Neutrophil (primary cell): ENCODE data around the gene ZFP92.

Experiments used
- H3K27ac ChIP-seq: fragments of 200-600 bp; sonication (generic); 2 replicates; pipeline ENCODE4 v1.5.1; 2016; ENCODE audit warnings: mild to moderate bottlenecking, moderate library complexity
- H3K27me3 ChIP-seq: fragments of 200-600 bp; sonication (generic); 2 replicates; pipeline ENCODE4 v1.6.0; 2016; ENCODE audit warnings: mild to moderate bottlenecking
- H3K36me3 ChIP-seq: fragments of 200-600 bp; sonication (generic); 2 replicates; pipeline ENCODE4 v1.5.1; 2017
- H3K4me1 ChIP-seq, 2 experiments: fragments of 200-600 bp in 1 of 2; sonication (generic) in 1 of 2; 1 replicate in 1 of 2; 2 replicates in 1 of 2; pipeline versions ENCODE4 v1.5.1 to v1.6.1; 2013 to 2016; ENCODE audit warnings: low read depth in 1 of 2, low read length in 1 of 2, mild to moderate bottlenecking in 1 of 2, moderate library complexity in 1 of 2; ENCODE audit not compliant: control insufficient read depth in 1 of 2, insufficient read depth in 1 of 2
- H3K4me3 ChIP-seq, 2 experiments: fragments of 200-600 bp in 1 of 2; sonication (generic) in 1 of 2; 1 replicate in 1 of 2; 2 replicates in 1 of 2; pipeline ENCODE4 v1.5.1; 2013 to 2016; ENCODE audit warnings: low read depth in 1 of 2, low read length in 1 of 2, mild to moderate bottlenecking in 1 of 2, moderate library complexity in 1 of 2
- H3K9me3 ChIP-seq: fragments of 200-600 bp; sonication (generic); 2 replicates; pipeline ENCODE4 v1.5.1; 2016
- CTCF ChIP-seq: fragments of 200-600 bp; sonication (generic); IDR thresholded peaks from 2 replicates; pipeline ENCODE4 v1.5.1; 2016; ENCODE audit warnings: antibody characterized with exemption

The ZFP92 gene

GRCh38 chrX:153407736-153408135, 3.5 kb upstream of the ZFP92 start:
- H3K4me1 ChIP-seq, result peaks cover 10% of the 10 kb centered on the region in 2 experiments
- no peaks in the 10 kb centered on the region for H3K36me3 ChIP-seq
- H3K9me3 ChIP-seq, result no peaks in the 10 kb centered on the region
- TF ChIP-seq CTCF, result no peak
- H3K27me3 ChIP-seq, result no peaks in the 10 kb centered on the region
- H3K4me3 ChIP-seq, result no peak overlapping the region
- no peak overlapping the region for H3K27ac ChIP-seq

GRCh38 chrX:153408221-153408721, 3.0 kb upstream of the ZFP92 start:
- TF ChIP-seq CTCF, result no peak

GRCh38 chrX:153408871-153409351, 2.4 kb upstream of the ZFP92 start:
- Histone ChIP-seq H3K27ac (no peak overlapping the region), H3K9me3 (no peaks in the 10 kb centered on the region), H3K27me3 (no peaks in the 10 kb centered on the region), H3K36me3 (no peaks in the 10 kb centered on the region), H3K4me1 (peaks cover 20 to 22% of the 10 kb centered on the region in 2 experiments), H3K4me3 (no peak overlapping the region)
- TF ChIP-seq CTCF, result no peak

More at GRCh38 chrX:153408221-153408721, 3.0 kb upstream of the ZFP92 start:
- Histone ChIP-seq H3K4me1 (peaks cover 14 to 16% of the 10 kb centered on the region in 2 experiments), H3K4me3 (no peak overlapping the region), H3K9me3 (no peaks in the 10 kb centered on the region), H3K27ac (no peak overlapping the region), H3K27me3 (no peaks in the 10 kb centered on the region), H3K36me3 (no peaks in the 10 kb centered on the region)

GRCh38 chrX:153409414-153410101, 1.7 kb upstream of the ZFP92 start:
- H3K4me1 ChIP-seq, result peaks cover 27 to 28% of the 10 kb centered on the region in 2 experiments
- TF ChIP-seq CTCF, result no peak
- no peaks in the 10 kb centered on the region for H3K9me3 ChIP-seq
- H3K36me3 ChIP-seq, result no peaks in the 10 kb centered on the region
- H3K27me3 ChIP-seq, result no peaks in the 10 kb centered on the region
- no peak overlapping the region for H3K27ac ChIP-seq
- no peak overlapping the region for H3K4me3 ChIP-seq

GRCh38 chrX:153410373-153410772, 899 bp upstream of the ZFP92 start:
- H3K27ac ChIP-seq, result no peak overlapping the region
- no peak for TF ChIP-seq CTCF
- H3K36me3 ChIP-seq, result no peaks in the 10 kb centered on the region
- H3K4me3 ChIP-seq, result no peak overlapping the region
- no peaks in the 10 kb centered on the region for H3K9me3 ChIP-seq
- H3K4me1 ChIP-seq, result peaks cover 35 to 36% of the 10 kb centered on the region in 2 experiments
- H3K27me3 ChIP-seq, result no peaks in the 10 kb centered on the region
